ENCODE data around the gene LRRC3.
"Not testable (repeated sequence)": the region's sequence is repeated elsewhere in the genome, so short reads cannot be mapped to it uniquely, and the experiment has no call there.

LRRC3 gene, protein sequence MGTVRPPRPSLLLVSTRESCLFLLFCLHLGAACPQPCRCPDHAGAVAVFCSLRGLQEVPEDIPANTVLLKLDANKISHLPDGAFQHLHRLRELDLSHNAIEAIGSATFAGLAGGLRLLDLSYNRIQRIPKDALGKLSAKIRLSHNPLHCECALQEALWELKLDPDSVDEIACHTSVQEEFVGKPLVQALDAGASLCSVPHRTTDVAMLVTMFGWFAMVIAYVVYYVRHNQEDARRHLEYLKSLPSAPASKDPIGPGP

DNA sequence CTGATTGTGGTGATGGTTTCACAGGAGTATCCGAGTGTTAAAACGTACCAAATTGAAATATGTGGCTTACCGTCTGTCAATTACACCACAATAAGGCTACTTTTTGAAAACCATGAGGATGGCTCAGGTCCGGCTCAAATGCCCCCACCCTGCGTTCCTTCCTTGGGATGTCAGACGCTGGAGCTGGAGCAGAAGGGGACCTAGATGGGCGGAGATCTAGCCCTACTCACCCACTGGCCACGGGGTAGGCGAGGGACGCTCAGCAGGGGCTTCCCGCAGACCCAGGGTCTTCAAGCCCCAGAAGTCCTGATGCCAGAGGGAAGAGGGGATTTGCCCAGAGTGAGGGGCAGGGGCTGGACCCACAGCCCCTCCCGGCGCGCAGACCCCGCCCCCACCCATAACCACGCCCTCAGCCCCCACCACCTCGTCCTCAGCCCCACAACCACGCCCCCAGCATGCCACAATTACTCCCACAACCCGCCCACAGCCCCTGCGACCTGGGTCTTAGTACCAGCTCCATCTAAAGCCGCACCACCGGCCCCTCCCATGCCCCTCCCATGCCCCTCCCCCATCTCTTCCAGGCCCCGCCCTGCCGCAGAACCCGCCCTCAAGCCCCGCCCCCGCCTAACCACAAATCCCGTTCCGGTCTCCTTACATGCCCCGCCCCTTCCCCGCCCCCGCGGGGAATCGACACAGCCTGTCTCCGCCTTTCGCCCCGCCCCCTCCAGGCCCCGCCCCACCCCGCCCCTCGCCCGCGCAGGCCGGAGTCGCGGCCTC lies at the start of gene LRRC3:
LRRC3 (plus strand) TSS at position 764 of the 777 bp plus-strand sequence. CDS start 1,135 bp downstream, outside the sequence.
- DNase-seq (ENCODE audit: low read depth) = no peak

DNA sequence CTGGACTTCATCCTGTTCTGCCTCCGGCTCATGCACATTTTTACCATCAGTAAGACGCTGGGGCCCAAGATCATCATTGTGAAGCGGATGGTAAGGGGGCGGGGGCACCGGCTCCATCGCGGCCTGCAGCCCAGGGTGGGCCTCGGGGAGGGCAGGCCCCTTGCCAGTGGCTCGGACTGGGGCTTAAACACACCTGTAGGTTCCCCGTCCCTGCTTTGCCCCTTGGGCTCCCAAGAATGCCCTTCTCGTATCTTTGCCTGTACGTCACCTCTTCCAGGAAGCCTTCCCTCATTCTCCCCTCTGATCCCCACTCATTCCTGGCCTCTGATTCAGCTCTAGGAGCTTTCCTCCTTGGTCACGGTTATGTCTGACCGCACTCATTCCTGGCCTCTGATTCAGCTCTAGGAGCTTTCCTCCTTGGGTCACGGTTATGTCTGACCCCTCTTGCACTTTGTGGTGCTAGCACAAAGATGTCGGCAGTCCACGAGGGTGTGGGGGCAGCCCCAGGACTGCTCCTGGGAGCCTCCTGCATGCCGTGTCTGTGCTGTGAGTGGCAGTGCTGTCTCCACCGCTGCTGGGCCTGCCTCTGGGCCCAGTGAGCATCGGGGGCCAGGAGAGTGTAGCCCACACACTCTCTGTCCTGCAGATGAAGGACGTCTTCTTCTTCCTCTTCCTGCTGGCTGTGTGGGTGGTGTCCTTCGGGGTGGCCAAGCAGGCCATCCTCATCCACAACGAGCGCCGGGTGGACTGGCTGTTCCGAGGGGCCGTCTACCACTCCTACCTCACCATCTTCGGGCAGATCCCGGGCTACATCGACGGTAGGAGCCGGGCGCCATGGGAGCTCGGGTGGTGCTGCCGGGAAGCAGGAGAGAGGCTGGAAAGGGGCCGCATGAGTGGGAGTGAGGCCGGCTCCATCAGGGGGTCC lies 49.1 kb upstream of the LRRC3 start:
- peak; percentile 5 for DNase-seq (ENCODE audit: low read depth)

DNA sequence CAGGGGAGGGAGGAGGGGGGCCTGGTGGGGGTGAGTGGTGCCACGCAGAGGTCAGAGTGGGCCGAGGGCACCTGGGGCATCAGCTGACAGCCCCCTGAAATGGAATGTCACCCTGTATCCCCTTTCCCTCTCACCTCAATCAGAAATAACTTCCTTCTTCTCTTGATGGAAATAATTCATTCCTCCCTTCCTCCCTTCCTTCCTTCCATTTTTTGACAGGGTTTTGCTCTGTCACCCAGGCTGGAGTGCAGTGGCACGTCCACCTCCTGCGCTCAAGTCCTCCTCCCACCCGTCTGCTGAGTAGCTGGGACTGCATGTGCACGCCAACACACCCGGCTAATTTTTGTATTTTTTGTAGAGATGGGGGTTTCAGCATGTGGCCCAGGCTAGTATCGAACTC lies 48.4 kb upstream of the LRRC3 start:
- no peak for DNase-seq (ENCODE audit: low read depth)

DNA sequence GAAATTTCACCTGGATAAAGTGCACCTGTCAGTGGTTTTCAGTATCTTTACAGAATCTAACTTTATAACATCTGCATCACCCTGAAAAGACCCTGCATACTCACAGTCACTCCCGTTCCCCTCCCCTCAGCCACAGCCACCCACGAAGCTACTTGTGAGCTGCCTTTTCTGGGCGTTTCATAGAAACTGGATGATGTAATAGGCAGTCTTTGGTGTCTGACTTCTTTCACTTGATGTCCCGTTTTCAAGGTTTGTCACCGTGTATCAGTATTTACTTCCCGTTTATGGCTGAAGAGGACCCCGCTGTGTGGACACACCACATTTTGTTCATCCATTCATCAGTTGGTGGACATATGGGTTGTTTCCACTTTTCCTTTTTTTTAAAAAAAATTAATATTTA lies 47.8 kb upstream of the LRRC3 start:
- DNase-seq (ENCODE audit: low read depth) = no peak

DNA sequence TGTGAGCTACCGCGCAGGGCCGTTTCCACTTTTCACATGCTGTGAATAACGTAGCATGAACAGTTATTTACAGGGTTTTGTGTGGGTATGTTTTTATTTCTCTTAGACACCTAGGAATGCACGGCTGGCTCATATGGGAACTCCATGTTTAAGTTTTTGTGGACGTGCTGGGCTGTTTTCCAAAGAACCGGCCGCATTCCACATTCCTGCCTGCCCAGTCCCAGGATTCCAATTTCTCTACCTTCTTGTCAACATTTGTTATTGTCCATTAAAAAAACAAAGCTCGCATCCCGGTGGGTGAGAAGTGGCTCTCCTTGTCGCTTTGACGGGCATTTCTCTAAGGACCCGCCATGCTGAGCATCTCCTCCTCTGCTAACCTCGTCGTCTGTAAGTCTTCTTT lies 47.1 kb upstream of the LRRC3 start:
- no peak for DNase-seq (ENCODE audit: low read depth)

DNA sequence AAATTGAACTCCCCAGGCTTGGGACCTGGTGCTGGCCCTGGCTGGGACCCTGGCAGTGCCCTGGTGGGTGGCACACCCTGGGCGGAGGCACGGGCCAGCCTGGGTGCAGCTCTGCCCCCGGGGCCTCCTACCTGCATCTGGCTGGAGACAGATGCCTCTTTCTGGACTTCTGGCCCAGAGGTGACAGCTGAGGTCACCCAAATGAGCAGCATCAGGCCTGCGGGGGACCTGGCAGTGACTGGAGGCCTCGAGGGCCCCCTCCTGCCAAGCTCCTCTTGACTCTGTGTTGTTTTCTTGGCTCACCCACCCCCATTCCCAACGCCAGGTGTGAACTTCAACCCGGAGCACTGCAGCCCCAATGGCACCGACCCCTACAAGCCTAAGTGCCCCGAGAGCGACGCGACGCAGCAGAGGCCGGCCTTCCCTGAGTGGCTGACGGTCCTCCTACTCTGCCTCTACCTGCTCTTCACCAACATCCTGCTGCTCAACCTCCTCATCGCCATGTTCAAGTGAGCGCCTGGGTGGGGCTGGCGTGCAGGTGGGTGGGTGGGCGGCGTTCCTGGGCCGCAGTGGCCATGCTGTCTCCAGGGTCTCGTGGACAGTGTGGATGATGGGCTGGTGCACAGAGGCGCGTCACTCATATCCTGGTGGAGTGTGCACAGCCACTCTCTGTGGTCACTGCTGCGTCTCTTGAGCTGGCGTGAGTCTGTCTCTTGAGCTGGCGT lies 41.6 kb upstream of the LRRC3 start:
- DNase-seq (ENCODE audit: low read depth) = no peak

DNA sequence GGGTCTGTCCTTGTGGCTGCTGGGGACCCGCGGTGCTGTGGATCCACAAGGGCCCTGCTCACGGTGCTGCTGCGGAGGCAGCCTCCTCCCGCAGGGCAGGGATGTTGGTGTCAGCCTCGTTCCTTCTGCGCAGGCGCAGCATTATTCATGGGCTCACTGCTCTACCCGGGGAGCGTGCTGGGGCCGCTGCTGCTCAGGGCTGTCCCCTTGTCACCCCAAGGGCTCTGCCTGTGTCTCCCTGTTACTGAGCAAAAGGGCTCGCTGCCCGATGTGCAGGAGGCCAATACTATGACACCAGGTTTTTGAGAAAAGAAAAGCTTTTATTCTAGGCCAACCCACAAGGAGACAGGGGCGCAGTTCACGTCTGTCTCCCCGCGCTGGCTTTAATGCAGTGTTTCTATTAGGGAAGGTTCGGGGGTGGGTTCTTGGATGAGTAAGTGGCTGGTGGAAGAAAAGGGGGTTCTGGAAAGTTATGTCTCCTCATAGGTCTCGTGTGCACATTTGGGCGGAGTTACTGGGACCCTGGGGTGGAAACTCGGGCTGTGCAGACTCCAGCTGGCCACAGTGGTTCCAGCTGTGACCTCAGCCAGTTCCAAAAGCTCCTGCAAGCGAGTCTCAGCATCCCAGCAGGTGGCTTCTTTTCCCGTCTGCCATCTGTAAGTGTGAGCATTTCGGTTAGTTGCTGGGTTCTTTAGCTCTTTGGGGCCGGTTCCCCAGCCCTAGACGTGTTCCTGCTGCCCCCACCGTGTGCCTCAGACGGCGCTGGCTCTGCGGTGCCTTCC lies 40.8 kb upstream of the LRRC3 start:
- DNase-seq (ENCODE audit: low read depth) = no peak

DNA sequence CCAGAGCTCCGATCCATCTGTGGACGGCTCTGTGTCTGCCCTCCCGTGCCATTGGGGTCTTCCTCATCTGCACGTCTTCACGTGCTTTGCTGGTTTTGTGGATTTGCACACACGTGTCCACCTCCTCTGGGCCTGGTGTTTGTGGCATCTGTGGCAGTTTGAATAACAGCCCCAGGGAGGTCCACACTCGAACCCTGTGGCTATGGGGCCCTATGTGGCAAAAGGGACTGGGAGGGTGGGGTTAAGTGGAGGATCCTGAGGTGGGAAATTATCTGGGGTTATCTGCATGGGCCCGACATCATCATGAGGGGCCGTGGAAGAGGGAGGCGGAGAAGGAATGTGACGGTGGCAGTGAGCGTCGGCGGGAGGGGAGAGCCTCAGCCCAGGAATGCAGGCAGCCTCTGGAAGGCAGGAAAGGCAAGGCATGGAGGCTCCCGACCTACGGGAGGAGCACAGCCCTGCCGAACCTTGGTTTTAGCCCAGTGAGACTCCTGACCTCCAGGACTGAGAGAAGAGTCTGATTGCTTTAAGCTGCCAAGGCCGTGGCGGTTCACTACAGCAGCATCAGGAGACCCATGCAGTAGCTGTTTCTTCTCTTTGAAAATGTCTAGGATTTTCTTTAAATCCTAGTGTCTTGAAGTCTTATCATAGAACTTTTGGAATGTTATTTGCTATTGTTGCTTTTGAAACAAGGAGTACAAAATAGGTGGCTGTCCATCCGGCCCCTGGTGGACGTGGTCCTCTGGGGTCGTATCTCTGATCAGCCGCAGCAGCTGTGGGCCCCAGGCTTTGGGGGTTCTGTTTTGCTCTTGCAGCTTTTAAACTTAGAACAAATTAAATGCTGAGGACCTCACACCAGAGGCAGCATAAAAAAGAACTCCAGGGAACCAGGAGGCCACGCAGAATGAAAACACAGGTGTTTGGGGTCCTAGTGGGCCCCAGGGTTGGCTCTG lies 40.0 kb upstream of the LRRC3 start:
- no peak for DNase-seq (ENCODE audit: low read depth)

DNA sequence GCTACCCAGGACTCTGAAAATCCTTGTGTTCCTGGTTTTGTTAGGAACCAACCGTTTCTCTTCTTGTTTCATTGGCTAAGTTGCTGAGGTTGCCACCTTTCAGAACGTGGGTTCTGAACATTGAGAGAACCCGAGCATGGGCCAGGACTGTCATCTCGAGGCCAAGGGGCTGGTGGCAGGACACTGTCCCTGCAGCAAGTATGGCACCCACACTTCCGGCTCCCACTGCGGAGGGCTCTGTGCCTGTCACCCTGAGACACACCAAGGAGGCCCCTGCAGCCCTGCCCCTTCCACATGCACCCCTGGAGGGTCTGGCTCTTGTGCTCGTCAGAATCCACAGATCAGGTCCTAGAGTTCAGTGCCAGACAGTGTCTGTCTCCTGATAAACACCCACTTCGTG lies 39.1 kb upstream of the LRRC3 start:
- DNase-seq (ENCODE audit: low read depth) = no peak

DNA sequence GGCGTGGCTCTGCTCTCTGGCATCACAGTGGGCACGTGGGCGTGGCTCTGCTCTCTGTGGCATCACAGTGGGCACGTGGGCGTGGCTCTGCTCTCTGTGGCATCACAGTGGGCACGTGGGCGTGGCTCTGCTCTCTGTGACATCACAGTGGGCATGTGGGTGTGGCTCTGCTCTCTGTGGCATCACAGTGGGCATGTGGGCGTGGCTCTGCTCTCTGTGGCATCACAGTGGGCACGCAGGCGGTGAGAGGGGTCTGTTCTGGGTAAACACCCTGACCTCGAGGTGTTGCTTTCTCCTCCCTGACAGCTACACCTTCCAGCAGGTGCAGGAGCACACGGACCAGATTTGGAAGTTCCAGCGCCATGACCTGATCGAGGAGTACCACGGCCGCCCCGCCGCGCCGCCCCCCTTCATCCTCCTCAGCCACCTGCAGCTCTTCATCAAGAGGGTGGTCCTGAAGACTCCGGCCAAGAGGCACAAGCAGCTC lies 37.6 kb upstream of the LRRC3 start:
- not testable (repeated sequence) for DNase-seq (ENCODE audit: low read depth)

DNA sequence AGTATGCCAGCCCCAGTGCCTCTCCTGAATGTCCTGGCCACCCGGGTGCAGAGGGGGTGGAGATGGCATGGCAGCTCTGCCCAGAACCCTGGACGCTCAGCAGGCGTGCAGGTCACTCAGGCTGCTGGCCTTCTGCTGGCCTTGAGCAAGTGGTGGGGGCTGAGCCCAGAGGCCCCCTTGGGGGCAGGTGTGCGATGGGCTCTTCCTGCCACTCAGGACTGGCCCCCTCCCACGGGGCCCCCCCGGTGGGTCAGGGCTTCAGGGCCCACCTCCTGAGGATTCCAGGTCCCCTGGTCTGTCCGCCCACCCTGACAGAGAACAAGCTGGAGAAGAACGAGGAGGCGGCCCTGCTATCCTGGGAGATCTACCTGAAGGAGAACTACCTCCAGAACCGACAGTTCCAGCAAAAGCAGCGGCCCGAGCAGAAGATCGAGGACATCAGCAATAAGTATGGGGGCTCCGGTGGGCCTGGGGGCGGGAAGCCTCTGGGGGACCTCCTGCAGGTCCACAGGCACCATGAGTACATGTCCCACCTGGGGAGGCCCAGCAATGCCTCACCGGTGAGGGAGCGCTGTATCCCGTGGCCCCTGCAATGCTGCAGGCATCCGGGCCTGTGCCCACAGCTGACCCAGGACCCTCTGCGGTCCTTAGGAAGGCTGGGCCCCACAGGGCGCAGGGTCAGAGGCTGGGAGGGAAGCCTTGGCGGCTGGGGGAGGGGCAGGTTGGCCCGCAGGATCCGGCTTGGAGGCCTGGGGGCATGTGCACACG lies 37.0 kb upstream of the LRRC3 start:
- DNase-seq (ENCODE audit: low read depth) = no peak

DNA sequence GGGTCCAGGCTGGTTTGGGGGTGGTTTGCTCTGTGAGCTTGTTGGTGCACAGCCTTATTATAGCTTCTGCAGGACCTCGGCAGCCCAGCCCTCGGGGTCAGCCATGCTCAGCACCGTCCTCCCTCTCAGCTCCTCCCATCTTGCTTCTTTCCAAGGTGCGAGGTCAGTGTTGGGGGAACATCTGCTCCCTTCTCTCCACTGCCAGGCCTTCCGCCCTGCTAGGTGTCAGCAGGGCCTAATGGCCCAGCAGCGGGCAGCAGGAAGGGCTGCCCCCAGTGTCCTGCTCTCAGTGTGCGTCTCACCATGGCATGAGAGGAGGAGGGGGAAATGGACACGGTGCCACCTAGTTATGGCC lies 36.5 kb upstream of the LRRC3 start:
- no peak for DNase-seq (ENCODE audit: low read depth)

DNA sequence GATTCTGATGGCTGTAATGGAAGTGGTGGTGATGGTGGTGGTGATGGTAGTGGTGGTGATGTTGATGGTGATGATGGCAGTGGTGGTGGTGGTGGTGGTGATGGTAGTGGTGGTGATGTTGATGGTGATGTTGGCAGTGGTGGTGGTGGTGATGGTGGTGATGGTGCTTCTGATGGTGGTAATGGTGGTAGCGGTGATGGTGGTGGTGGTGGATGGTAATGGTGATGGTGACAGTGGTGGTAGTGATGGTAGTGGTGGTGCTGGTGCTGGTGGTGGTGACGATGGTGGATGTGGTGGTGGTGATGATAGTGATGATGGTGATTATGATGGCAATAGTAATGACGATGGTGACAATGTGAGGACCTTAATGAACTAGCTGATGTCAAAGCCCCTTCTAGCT lies 35.6 kb upstream of the LRRC3 start:
- no peak for DNase-seq (ENCODE audit: low read depth)

DNA sequence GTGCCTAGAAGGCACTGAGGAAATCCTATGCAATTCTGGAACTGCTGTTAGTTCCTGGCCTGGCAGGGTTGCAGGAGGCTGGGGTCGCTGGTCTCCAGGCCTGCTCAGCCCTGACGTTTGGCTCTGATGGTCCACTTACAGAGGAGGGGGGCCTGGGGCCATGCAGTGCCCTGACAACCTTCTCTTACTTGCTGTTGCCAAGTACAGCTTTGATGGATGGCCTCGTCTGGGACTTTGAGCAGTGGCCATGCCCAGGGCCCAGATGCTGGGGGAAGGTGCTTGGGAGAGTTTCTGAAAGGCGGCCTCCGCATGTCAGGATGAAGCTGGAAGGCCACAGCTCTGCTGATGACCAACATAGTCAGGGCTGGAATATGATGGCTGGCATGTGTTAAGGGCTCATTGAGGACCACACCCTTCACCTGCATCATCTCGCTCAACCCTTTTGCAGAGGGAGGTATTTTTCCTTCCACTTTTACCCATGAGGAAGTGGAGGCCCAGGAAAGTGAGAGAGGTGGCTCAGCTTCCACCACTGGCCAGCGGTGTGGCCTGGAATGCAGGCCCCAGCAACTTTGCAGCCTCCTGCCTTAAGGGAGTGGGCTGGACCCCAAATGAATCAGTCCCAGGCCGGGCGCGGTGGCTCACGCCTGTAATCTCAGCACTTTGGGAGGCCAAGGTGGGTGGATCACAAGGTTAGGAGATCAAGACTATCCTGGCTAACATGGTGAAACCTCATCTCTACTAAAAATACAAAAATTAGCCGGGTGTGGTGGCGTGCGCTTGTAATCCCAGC lies 34.7 kb upstream of the LRRC3 start:
- no peak for DNase-seq (ENCODE audit: low read depth)

DNA sequence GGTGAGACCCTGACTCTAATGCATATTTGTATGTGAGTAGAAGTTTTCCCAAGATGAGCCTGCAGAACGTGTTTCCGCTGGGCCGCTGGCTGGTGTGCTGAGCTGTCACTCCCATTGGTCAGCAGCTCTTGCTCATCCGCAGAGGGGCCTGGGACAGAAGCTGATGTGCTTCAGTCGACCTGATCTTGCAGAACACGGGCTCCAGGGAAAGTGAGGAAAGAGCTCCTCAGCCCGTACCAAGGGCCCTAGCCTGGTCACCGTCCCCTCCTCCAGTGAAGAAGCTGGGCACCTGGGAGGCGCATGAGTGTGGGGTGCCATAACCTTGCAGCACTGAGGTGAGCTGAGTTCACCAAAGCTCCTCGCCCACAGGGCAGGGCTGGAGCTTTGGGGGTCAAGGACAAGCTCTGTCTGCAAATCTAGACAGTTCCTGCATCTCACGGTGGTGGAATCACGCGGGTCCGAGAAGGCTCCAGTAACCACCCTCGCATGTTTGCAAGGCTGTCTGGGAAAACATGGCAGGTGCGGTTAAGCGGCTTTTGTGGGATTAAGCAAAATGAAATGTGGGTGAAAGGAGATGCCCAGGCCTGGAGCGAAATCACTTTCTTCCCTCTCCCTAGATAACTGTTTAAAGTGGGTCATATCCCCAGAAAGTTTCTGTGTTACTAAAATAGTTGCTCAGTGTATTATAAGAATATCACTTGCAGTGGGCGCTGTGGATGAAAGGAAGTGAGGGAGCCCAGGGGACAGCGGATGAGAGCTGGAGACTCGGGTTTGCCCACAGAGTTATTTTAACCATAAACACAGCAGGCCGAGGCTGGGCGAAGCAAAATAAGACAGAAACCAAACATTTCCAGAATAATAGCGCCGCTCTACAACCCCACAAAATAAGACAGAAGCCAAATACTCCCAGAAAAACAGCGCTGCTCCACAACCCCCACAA lies 33.1 kb upstream of the LRRC3 start:
- no peak for DNase-seq (ENCODE audit: low read depth)

DNA sequence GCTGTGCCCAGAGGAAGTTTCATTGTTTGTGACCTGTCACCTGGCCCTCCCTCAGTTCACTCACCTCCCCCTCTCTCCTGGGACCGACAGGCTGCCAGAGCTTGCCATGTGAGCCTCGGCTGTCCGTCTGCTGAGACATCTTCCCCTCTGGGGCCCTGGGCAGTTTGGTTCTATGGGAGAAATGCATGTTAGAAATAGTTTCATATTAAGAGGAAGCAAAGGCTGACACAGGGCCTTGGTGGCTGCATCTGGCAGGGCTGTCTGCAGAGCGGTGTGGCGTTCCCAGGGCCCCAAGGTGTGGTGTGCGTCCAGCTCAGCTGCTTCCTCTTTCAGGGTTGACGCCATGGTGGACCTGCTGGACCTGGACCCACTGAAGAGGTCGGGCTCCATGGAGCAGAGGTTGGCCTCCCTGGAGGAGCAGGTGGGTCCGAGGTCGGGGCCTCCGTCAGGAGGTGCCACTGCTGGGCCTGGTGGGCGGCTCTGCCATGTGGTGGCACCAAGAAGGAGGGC lies 31.9 kb upstream of the LRRC3 start:
- no peak for DNase-seq (ENCODE audit: low read depth)
